Kidney tubule cell (primary cell): Measurements from ENCODE around the gene MAN1C1.
"Not testable (repeated sequence)": the region's sequence is repeated elsewhere in the genome, so short reads cannot be mapped to it uniquely, and the experiment has no call there.

Experiments used
- DNase-seq: peaks from one replicate; pipeline ENCODE4 v3.0.0-alpha.2; 2018; ENCODE audit warnings: low spot score

Gene MAN1C1

GRCh38 chr1:25716320-25716719 is 99.7 kb downstream of the MAN1C1 start:
- DNase-seq: no peak

GRCh38 chr1:25718732-25719131 is 102.1 kb downstream of the MAN1C1 start:
- DNase-seq: no peak

GRCh38 chr1:25720624-25721023 is 104.0 kb downstream of the MAN1C1 start:
- DNase-seq: no peak

- no peak for DNase-seq
These were observed 106.8 kb downstream of the MAN1C1 start for GRCh38 chr1:25723250-25723880.

- DNase-seq: no peak
These were observed 107.6 kb downstream of the MAN1C1 start for GRCh38 chr1:25724201-25724600.

GRCh38 chr1:25724966-25725365 is 108.4 kb downstream of the MAN1C1 start:
- no peak for DNase-seq

- DNase-seq: no peak
These were observed 108.9 kb downstream of the MAN1C1 start for GRCh38 chr1:25725482-25725881.

- DNase-seq: no peak
These were observed 110.5 kb downstream of the MAN1C1 start for GRCh38 chr1:25727088-25727487.

- DNase-seq: peak; percentile 60
These were observed 111.2 kb downstream of the MAN1C1 start for GRCh38 chr1:25727635-25728286.

GRCh38 chr1:25728301-25728935 is 111.8 kb downstream of the MAN1C1 start:
- no peak for DNase-seq

- DNase-seq: no peak
These were observed 112.5 kb downstream of the MAN1C1 start for GRCh38 chr1:25729045-25729444.

GRCh38 chr1:25729790-25730644 is 113.4 kb downstream of the MAN1C1 start:
- no peak for DNase-seq

- no peak for DNase-seq
These were observed 114.6 kb downstream of the MAN1C1 start for GRCh38 chr1:25731148-25731547.

- DNase-seq: no peak
These were observed 115.2 kb downstream of the MAN1C1 start for GRCh38 chr1:25731626-25732370.

- DNase-seq: no peak
These were observed 116.2 kb downstream of the MAN1C1 start for GRCh38 chr1:25732821-25733220.

- no peak for DNase-seq
These were observed 116.7 kb downstream of the MAN1C1 start for GRCh38 chr1:25733271-25733670.

- DNase-seq: not testable (repeated sequence)
These were observed 118.4 kb downstream of the MAN1C1 start for GRCh38 chr1:25734991-25735390.

- no peak for DNase-seq
These were observed 119.5 kb downstream of the MAN1C1 start for GRCh38 chr1:25735956-25736529.

- peak; percentile 88 for DNase-seq
These were observed 120.5 kb downstream of the MAN1C1 start for GRCh38 chr1:25737130-25737529.

- no peak for DNase-seq
These were observed 121.9 kb downstream of the MAN1C1 start for GRCh38 chr1:25738499-25738898.

GRCh38 chr1:25739341-25739740 is 122.8 kb downstream of the MAN1C1 start:
- DNase-seq: no peak
